ENCODE results near the gene GUCY2C.
"Not testable (repeated sequence)": the region's sequence is repeated elsewhere in the genome, so short reads cannot be mapped to it uniquely, and the experiment has no call there.

The GUCY2C gene

GRCh38 chr12:14689144-14689543 lies 7.3 kb downstream of the GUCY2C start:
- H3K4me1 ChIP-seq (ENCODE audit: low read length), result peaks cover 10% of the 10 kb centered on the region
- H3K4me2 ChIP-seq (ENCODE audit: low read length), result no peak overlapping the region
- no peaks in the 10 kb centered on the region for H3K36me3 ChIP-seq (replicated peaks; ENCODE audit: low read depth, low read length)
- H3K9me3 ChIP-seq (ENCODE audit: insufficient read depth, low read length), result no peaks in the 10 kb centered on the region
- no peak for TF ChIP-seq EZH2phosphoT487 (IDR thresholded peaks at IDR 0.05; ENCODE audit: low read depth)
- TF ChIP-seq CTCF (IDR thresholded peaks at IDR 0.05; ENCODE audit: low read depth, low read length), result no peak
- no peak overlapping the region for H3K4me3 ChIP-seq (ENCODE audit: low read length)
- H3K27ac ChIP-seq (ENCODE audit: low read length), result no peak overlapping the region
- H3K9ac ChIP-seq (ENCODE audit: low read length), result no peak overlapping the region
- no peak overlapping the region for H2AFZ ChIP-seq (ENCODE audit: low read depth, low read length)
- no peaks in the 10 kb centered on the region for H3K27me3 ChIP-seq (ENCODE audit: low read depth, low read length)
- no peaks in the 10 kb centered on the region for H4K20me1 ChIP-seq (ENCODE audit: insufficient read depth, low read length)
- no peaks in the 10 kb centered on the region for H3K79me2 ChIP-seq (ENCODE audit: low read length)

- H3K79me2 ChIP-seq (ENCODE audit: low read length); H3K4me2 ChIP-seq (ENCODE audit: low read length); H3K27me3 ChIP-seq (ENCODE audit: low read depth, low read length); H3K27ac ChIP-seq (ENCODE audit: low read length); H3K4me3 ChIP-seq (ENCODE audit: low read length); H3K36me3 ChIP-seq (replicated peaks; ENCODE audit: low read depth, low read length); H2AFZ ChIP-seq (ENCODE audit: low read depth, low read length); H3K9me3 ChIP-seq (ENCODE audit: insufficient read depth, low read length); H3K9ac ChIP-seq (ENCODE audit: low read length); H4K20me1 ChIP-seq (ENCODE audit: insufficient read depth, low read length); H3K4me1 ChIP-seq (ENCODE audit: low read length): not testable (repeated sequence)
Measured at GRCh38 chr12:14682231-14682630, 14.2 kb downstream of the GUCY2C start.

- no peaks in the 10 kb centered on the region for H3K79me2 ChIP-seq (ENCODE audit: low read length)
- no peaks in the 10 kb centered on the region for H3K9me3 ChIP-seq (ENCODE audit: insufficient read depth, low read length)
- no peak overlapping the region for H3K27ac ChIP-seq (ENCODE audit: low read length)
- H3K27me3 ChIP-seq (ENCODE audit: low read depth, low read length), result no peaks in the 10 kb centered on the region
- no peak for TF ChIP-seq EZH2phosphoT487 (IDR thresholded peaks at IDR 0.05; ENCODE audit: low read depth)
- H3K4me3 ChIP-seq (ENCODE audit: low read length), result no peak overlapping the region
- H4K20me1 ChIP-seq (ENCODE audit: insufficient read depth, low read length), result no peaks in the 10 kb centered on the region
- H3K9ac ChIP-seq (ENCODE audit: low read length), result no peak overlapping the region
- H3K4me2 ChIP-seq (ENCODE audit: low read length), result no peak overlapping the region
- no peaks in the 10 kb centered on the region for H3K4me1 ChIP-seq (ENCODE audit: low read length)
- no peaks in the 10 kb centered on the region for H3K36me3 ChIP-seq (replicated peaks; ENCODE audit: low read depth, low read length)
- H2AFZ ChIP-seq (ENCODE audit: low read depth, low read length), result no peak overlapping the region
Measured at GRCh38 chr12:14681625-14682024, 14.8 kb downstream of the GUCY2C start.

GRCh38 chr12:14681190-14681589 lies 15.2 kb downstream of the GUCY2C start:
- Histone ChIP-seq H3K4me1 (ENCODE audit: low read length) (no peaks in the 10 kb centered on the region), H3K27me3 (ENCODE audit: low read depth, low read length) (no peaks in the 10 kb centered on the region), H3K27ac (ENCODE audit: low read length) (no peak overlapping the region), H3K9me3 (ENCODE audit: insufficient read depth, low read length) (no peaks in the 10 kb centered on the region), H3K79me2 (ENCODE audit: low read length) (no peaks in the 10 kb centered on the region), H3K36me3 (replicated peaks; ENCODE audit: low read depth, low read length) (no peaks in the 10 kb centered on the region), H3K4me3 (ENCODE audit: low read length) (no peak overlapping the region), H3K9ac (ENCODE audit: low read length) (no peak overlapping the region), H3K4me2 (ENCODE audit: low read length) (no peak overlapping the region), H2AFZ (ENCODE audit: low read depth, low read length) (no peak overlapping the region), H4K20me1 (ENCODE audit: insufficient read depth, low read length) (no peaks in the 10 kb centered on the region)
- TF ChIP-seq CTCF (IDR thresholded peaks at IDR 0.05; ENCODE audit: low read depth, low read length) (no peak), EZH2phosphoT487 (IDR thresholded peaks at IDR 0.05; ENCODE audit: low read depth) (no peak)

- Histone ChIP-seq H3K36me3 (replicated peaks; ENCODE audit: low read depth, low read length) (peaks cover under 1% of the 10 kb centered on the region), H3K27me3 (ENCODE audit: low read depth, low read length) (no peaks in the 10 kb centered on the region), H3K27ac (ENCODE audit: low read length) (no peak overlapping the region), H2AFZ (ENCODE audit: low read depth, low read length) (no peak overlapping the region), H3K9ac (ENCODE audit: low read length) (no peak overlapping the region), H3K4me1 (ENCODE audit: low read length) (no peaks in the 10 kb centered on the region), H3K4me2 (ENCODE audit: low read length) (no peak overlapping the region), H3K4me3 (ENCODE audit: low read length) (no peak overlapping the region), H3K79me2 (ENCODE audit: low read length) (no peaks in the 10 kb centered on the region), H3K9me3 (ENCODE audit: insufficient read depth, low read length) (no peaks in the 10 kb centered on the region), H4K20me1 (ENCODE audit: insufficient read depth, low read length) (no peaks in the 10 kb centered on the region)
- TF ChIP-seq EZH2phosphoT487 (IDR thresholded peaks at IDR 0.05; ENCODE audit: low read depth) (no peak), CTCF (IDR thresholded peaks at IDR 0.05; ENCODE audit: low read depth, low read length) (no peak)
Measured at GRCh38 chr12:14678547-14679150, 17.8 kb downstream of the GUCY2C start.

All from OCI-LY3 (cell line).